ENCODE results near the gene CBR1. TPM values are rescaled to one million over a fixed set of nuclear protein-coding genes. Genes with fewer than 3 reads are reported as not detected.

Gene CBR1
- total and polyA plus RNA-seq, 9 of the 15 experiments (the other 6 are each of a cell fraction or from before 2014, with no cell fraction given) = 2.5 to 33.8 (median 15.1) TPM

GRCh38 chr21:36098182-36098532 is 28.3 kb downstream of the CBR1 start:
- H3K4me3 ChIP-seq = no peak overlapping the region
- no peaks in the 10 kb centered on the region for H3K9me1 ChIP-seq (ENCODE audit: control insufficient read depth, insufficient read depth, low read length)
- ATAC-seq (no peak), DNase-seq (ENCODE audit: extremely low read depth in 1 of 4, low spot score in 3 of 4) (no peak), FAIRE-seq (no peak)
- ChIA-PET POLR2A (interaction anchor here (0.6 kb wide), 1 partner anchor 1283 kb away, joined by 3 read pairs; no protein-coding TSS in a partner anchor), CTCF (ENCODE audit: low intra/inter-chr PET ratio) (no interaction called here)
- H3K9me3 ChIP-seq (replicated peaks; ENCODE audit: control insufficient read depth, insufficient read depth, low read depth, low read length) = peaks cover 8% of the 10 kb centered on the region
- H2AFZ ChIP-seq (ENCODE audit: low read depth, low read length) = no peak overlapping the region
- intact Hi-C loops (cut with micrococcal nuclease) (no loop called here), in situ Hi-C loops (cut with MboI) (no loop called here)
- H4K20me1 ChIP-seq (replicated peaks; ENCODE audit: control insufficient read depth, insufficient read depth, low read length) = no peaks in the 10 kb centered on the region
- 4% methylated on average over 2 of the region's 2 CpGs for WGBS (ENCODE audit: insufficient coverage, low coverage, missing lambda C conversion rate)
- H3K9ac ChIP-seq (ENCODE audit: insufficient read depth in 1 of 2, low read depth in 2 of 2, low read length in 2 of 2) = no peak overlapping the region
- no peaks in the 10 kb centered on the region for H3K79me2 ChIP-seq (ENCODE audit: control insufficient read depth, insufficient read depth, low read length)
- H3K4me2 ChIP-seq (ENCODE audit: insufficient read depth, low read length) = no peak overlapping the region
- peaks cover 0 to 2% of the 10 kb centered on the region in 2 experiments; a peak in 1 of 5 replicates for H3K27me3 ChIP-seq (ENCODE audit: control insufficient read depth in 2 of 2, insufficient read depth in 2 of 2, low read length in 2 of 2)
- H3K27ac ChIP-seq (ENCODE audit: extremely low read depth, low read depth, low read length) = peak overlapping the region; percentile 38; the same call in 1 of the 3 replicates
- TF ChIP-seq CEBPB (tag; IDR thresholded peaks at IDR 0.05) = peak; percentile 45; the same call in 1 of the 2 replicates
- no peak for TF ChIP-seq PHF20 (IDR thresholded peaks at IDR 0.05; ENCODE audit: partially characterized antibody)
- peak; percentile 25; the same call in 1 of the 2 replicates for TF ChIP-seq CEBPG (CRISPR knock-in tag; IDR thresholded peaks at IDR 0.05)
- peak in 1 of 2 experiments; percentile 44; a peak in 1 of 4 replicates for TF ChIP-seq CEBPG (tag; conservative IDR thresholded peaks at IDR 0.05 in 1 of 2, IDR thresholded peaks at IDR 0.05 in 1 of 2)
- BruUV-seq (replicated peaks) = no TSS peak
- no peaks in the 10 kb centered on the region; a peak in 2 of 5 replicates for H3K4me1 ChIP-seq (replicated peaks in 1 of 2; ENCODE audit: control insufficient read depth in 2 of 2, insufficient read depth in 2 of 2, low read length in 2 of 2)
- no peaks in the 10 kb centered on the region for H3K36me3 ChIP-seq (ENCODE audit: control insufficient read depth, insufficient read depth, low read length)

GRCh38 chr21:36099000-36099399 is 29.2 kb downstream of the CBR1 start:
- Histone ChIP-seq H3K9me3 (replicated peaks; ENCODE audit: control insufficient read depth, insufficient read depth, low read depth, low read length) (peaks cover under 1% of the 10 kb centered on the region), H3K79me2 (ENCODE audit: control insufficient read depth, insufficient read depth, low read length) (no peaks in the 10 kb centered on the region), H3K9ac (ENCODE audit: insufficient read depth in 1 of 2, low read depth in 2 of 2, low read length in 2 of 2) (no peak overlapping the region), H3K27me3 (ENCODE audit: control insufficient read depth in 2 of 2, insufficient read depth in 2 of 2, low read length in 2 of 2) (peaks cover 0 to 2% of the 10 kb centered on the region in 2 experiments; a peak in 1 of 5 replicates), H3K4me1 (replicated peaks in 1 of 2; ENCODE audit: control insufficient read depth in 2 of 2, insufficient read depth in 2 of 2, low read length in 2 of 2) (no peaks in the 10 kb centered on the region; a peak in 2 of 5 replicates), H4K20me1 (replicated peaks; ENCODE audit: control insufficient read depth, insufficient read depth, low read length) (no peaks in the 10 kb centered on the region), H3K4me2 (ENCODE audit: insufficient read depth, low read length) (no peak overlapping the region), H3K4me3 (no peak overlapping the region), H3K27ac (ENCODE audit: extremely low read depth, low read depth, low read length) (no peak overlapping the region), H3K9me1 (ENCODE audit: control insufficient read depth, insufficient read depth, low read length) (no peaks in the 10 kb centered on the region), H3K36me3 (ENCODE audit: control insufficient read depth, insufficient read depth, low read length) (no peaks in the 10 kb centered on the region), H2AFZ (ENCODE audit: low read depth, low read length) (no peak overlapping the region)
- CTCF ChIA-PET (ENCODE audit: low intra/inter-chr PET ratio) = no interaction called here
- POLR2A ChIA-PET = no interaction called here
- FAIRE-seq (no peak), ATAC-seq (no peak), DNase-seq (ENCODE audit: extremely low read depth in 1 of 4, low spot score in 3 of 4) (no peak)
- TF ChIP-seq FIP1L1 (IDR thresholded peaks at IDR 0.05; ENCODE audit: low read depth, low read length, poor library complexity, severe bottlenecking) = no peak
- no peak for TF ChIP-seq HINFP (tag; conservative IDR thresholded peaks at IDR 0.05; ENCODE audit: low read depth)
- TF ChIP-seq EHMT2 (IDR thresholded peaks at IDR 0.05) = no peak
- no peak for TF ChIP-seq E2F1 (CRISPR knock-in tag; IDR thresholded peaks at IDR 0.05)
- no peak for TF ChIP-seq BRD4 (IDR thresholded peaks at IDR 0.05)
- intact Hi-C loops (cut with micrococcal nuclease) (no loop called here), in situ Hi-C loops (cut with MboI) (no loop called here)
- no TSS peak for BruUV-seq (replicated peaks)
- 50% methylated on average over 3 of the region's 3 CpGs for WGBS (ENCODE audit: insufficient coverage, low coverage, missing lambda C conversion rate)

Measured in K562 (cell line).